ENCODE measurements around the gene EHMT2. TPM values are rescaled to one million over a fixed set of nuclear protein-coding genes. Genes with fewer than 3 reads are reported as not detected.

EHMT2 gene
- total and polyA plus RNA-seq, 2 of the 13 experiments (the other 11 are each of a cell fraction or from before 2014, with no cell fraction given): 55.2 to 69.2 TPM

- TF ChIP-seq THAP9 (CRISPR knock-in tag; IDR thresholded peaks at IDR 0.05; ENCODE audit: borderline replicate concordance) (no peak), ZNF281 (CRISPR knock-in tag; IDR thresholded peaks at IDR 0.05; ENCODE audit: borderline replicate concordance) (peak; percentile 72; the same call in 1 of the 2 replicates), KDM2A (CRISPR knock-in tag; IDR thresholded peaks at IDR 0.05; ENCODE audit: borderline replicate concordance, low read depth) (peak; percentile 81), ZNF557 (CRISPR knock-in tag; IDR thresholded peaks at IDR 0.05) (peak; percentile 28; the same call in 1 of the 2 replicates), HNRNPK (IDR thresholded peaks at IDR 0.05; ENCODE audit: low read depth, low read length, poor library complexity, severe bottlenecking) (peak; percentile 98), RXRA (CRISPR knock-in tag; IDR thresholded peaks at IDR 0.05) (peak; percentile 24; the same call in 1 of the 2 replicates), ZNF607 (CRISPR knock-in tag; IDR thresholded peaks at IDR 0.05; ENCODE audit: borderline replicate concordance) (peak; percentile 56; the same call in 1 of the 2 replicates), MXI1 (IDR thresholded peaks at IDR 0.05; ENCODE audit: borderline replicate concordance, low read depth, low read length) (peak; percentile 87; the same call in 1 of the 3 replicates), SIN3A (IDR thresholded peaks at IDR 0.05; ENCODE audit: borderline replicate concordance, low read depth, low read length) (0 out of 2 replicates have a peak, but pooled peaks have one; percentile 59), ZNF501 (CRISPR knock-in tag; IDR thresholded peaks at IDR 0.05) (0 out of 2 replicates have a peak, but pooled peaks have one; percentile 33), ZSCAN29 (CRISPR knock-in tag; conservative IDR thresholded peaks at IDR 0.05) (no peak), ZNF234 (CRISPR knock-in tag; conservative IDR thresholded peaks at IDR 0.05) (peak; percentile 74; the same call in 1 of the 2 replicates), ZBTB38 (CRISPR knock-in tag; IDR thresholded peaks at IDR 0.05) (peak; percentile 84), ATF3 (CRISPR knock-in tag; IDR thresholded peaks at IDR 0.05) (0 out of 2 replicates have a peak, but pooled peaks have one; percentile 20), MXD1 (CRISPR knock-in tag; IDR thresholded peaks at IDR 0.05) (peak; percentile 25; the same call in 1 of the 2 replicates), RNF2 (conservative IDR thresholded peaks at IDR 0.05; ENCODE audit: low read depth) (peak; percentile 67), XRCC5 (optimal IDR thresholded peaks at IDR 0.05; ENCODE audit: low read length) (peak; percentile 81), ZNF574 (CRISPR knock-in tag; IDR thresholded peaks at IDR 0.05) (peak; percentile 59; the same call in 1 of the 2 replicates), MEIS2 (CRISPR knock-in tag; IDR thresholded peaks at IDR 0.05) (peak; percentile 61)
Observed at GRCh38 chr6:31901953-31902643, 4.6 kb upstream of the EHMT2 start, which contains the start of gene ZBTB12 (continued).

Data from HepG2 (cell line).